CD14-positive monocyte (primary cell): ENCODE data around the gene HOXB3. TPM values are rescaled to one million over a fixed set of nuclear protein-coding genes. Genes with fewer than 3 reads are reported as not detected.
A peak's percentile ranks its signal among the peaks of the same experiment; 100 is the strongest.

Source experiments
- DNase-seq, 3 donors: peaks; one replicate each; pipeline ENCODE4 v3.0.0-alpha.2; 2011 to 2022
- H2AFZ ChIP-seq: 2 replicates; pipeline ENCODE4 v1.6.0; 2012; ENCODE audit warnings: mild to moderate bottlenecking, low read depth, low read length, inconsistent platforms; ENCODE audit not compliant: insufficient read depth, poor library complexity, severe bottlenecking
- H3K27ac ChIP-seq, 2 donors: 1 replicate in 1 of 2; 2 replicates in 1 of 2; pipeline ENCODE4 v1.5.1; 2012 to 2013; ENCODE audit warnings: low read length in 2 of 2, control low read depth in 1 of 2, inconsistent platforms in 1 of 2, low read depth in 1 of 2, mild to moderate bottlenecking in 1 of 2
- H3K27me3 ChIP-seq, 2 donors: one replicate each; pipeline versions ENCODE4 v1.6.0 to v1.6.1; 2011 to 2013; ENCODE audit warnings: low read length in 2 of 2; ENCODE audit not compliant: control insufficient read depth in 2 of 2, insufficient read depth in 2 of 2
- H3K36me3 ChIP-seq, 2 donors: replicated peaks in 1 of 2; 1 replicate in 1 of 2; 2 replicates in 1 of 2; pipeline versions ENCODE4 v1.5.1 to v1.6.1; 2012 to 2013; ENCODE audit warnings: low read length in 2 of 2, control low read depth in 1 of 2, inconsistent platforms in 1 of 2, mild to moderate bottlenecking in 1 of 2; ENCODE audit not compliant: insufficient read depth in 2 of 2, control insufficient read depth in 1 of 2
- H3K4me1 ChIP-seq, 2 donors: 1 replicate in 1 of 2; 2 replicates in 1 of 2; pipeline versions ENCODE4 v1.5.1 to v1.6.1; 2012 to 2013; ENCODE audit warnings: low read length in 2 of 2, control low read depth in 1 of 2, inconsistent platforms in 1 of 2, mild to moderate bottlenecking in 1 of 2, moderate library complexity in 1 of 2; ENCODE audit not compliant: insufficient read depth in 2 of 2, control insufficient read depth in 1 of 2
- H3K4me2 ChIP-seq: replicated peaks from 2 replicates; pipeline ENCODE3; 2012; ENCODE audit warnings: low read length, moderate library complexity, mild to moderate bottlenecking; ENCODE audit not compliant: poor library complexity, severe bottlenecking; ENCODE audit errors: extremely low read depth
- H3K4me3 ChIP-seq, 3 experiments: fragments of 200-600 bp in 1 of 3; sonication (generic) in 1 of 3; replicated peaks in 1 of 3; 1 replicate in 2 of 3; 2 replicates in 1 of 3; pipeline ENCODE4 v1.5.1; 2011 to 2013; ENCODE audit warnings: low read length in 3 of 3, mild to moderate bottlenecking in 3 of 3, control low read depth in 2 of 3, low read depth in 2 of 3, inconsistent platforms in 1 of 3, moderate library complexity in 1 of 3
- H3K79me2 ChIP-seq: 2 replicates; pipeline ENCODE4 v1.6.0; 2012; ENCODE audit warnings: mild to moderate bottlenecking, control low read depth, inconsistent platforms, low read length, moderate library complexity; ENCODE audit not compliant: insufficient read depth
- H3K9ac ChIP-seq: 2 replicates; pipeline ENCODE4 v1.6.0; 2017; ENCODE audit warnings: low read length, mild to moderate bottlenecking; ENCODE audit not compliant: insufficient read depth, poor library complexity, severe bottlenecking
- H3K9me3 ChIP-seq, 2 donors: replicated peaks in 1 of 2; 1 replicate in 1 of 2; 2 replicates in 1 of 2; pipeline versions ENCODE4 v1.5.1 to v1.6.1; 2012 to 2013; ENCODE audit warnings: low read length in 2 of 2, control low read depth in 1 of 2; ENCODE audit not compliant: control insufficient read depth in 1 of 2, insufficient read depth in 1 of 2
- H4K20me1 ChIP-seq: 2 replicates; pipeline ENCODE4 v1.6.0; 2012; ENCODE audit warnings: mild to moderate bottlenecking, low read length, control low read depth, moderate library complexity; ENCODE audit not compliant: insufficient read depth
- H3K27ac Mint-ChIP-seq, 7 donors: one replicate each; pipeline ENCODE4 v1.8.0; 2020; ENCODE audit warnings: mild to moderate bottlenecking in 7 of 7, mixed read lengths in 7 of 7, moderate library complexity in 6 of 7, inconsistent platforms in 2 of 7
- H3K27me3 Mint-ChIP-seq, 3 donors: one replicate each; pipeline ENCODE4 v1.8.0; 2021 to 2022; ENCODE audit warnings: low read depth in 3 of 3, mild to moderate bottlenecking in 3 of 3, mixed read lengths in 3 of 3, moderate library complexity in 3 of 3, inconsistent platforms in 1 of 3
- H3K36me3 Mint-ChIP-seq, 2 donors: one replicate each; pipeline ENCODE4 v1.8.0; 2020; ENCODE audit warnings: mixed read lengths in 2 of 2, inconsistent platforms in 1 of 2, mild to moderate bottlenecking in 1 of 2
- H3K4me1 Mint-ChIP-seq: one replicate; pipeline ENCODE4 v1.8.0; 2020; ENCODE audit warnings: mild to moderate bottlenecking, mixed read lengths
- H3K4me3 Mint-ChIP-seq, 2 donors: one replicate each; pipeline ENCODE4 v1.8.0; 2020; ENCODE audit warnings: mild to moderate bottlenecking in 2 of 2, mixed read lengths in 2 of 2, moderate library complexity in 1 of 2
- H3K9me3 Mint-ChIP-seq, 7 donors: one replicate each; pipeline ENCODE4 v1.8.0; 2020 to 2022; ENCODE audit warnings: mixed read lengths in 7 of 7, mild to moderate bottlenecking in 6 of 7, moderate library complexity in 6 of 7, inconsistent platforms in 2 of 7
- CTCF ChIP-seq: fragments of 200-600 bp; IDR thresholded peaks from one replicate; pipeline ENCODE4 v1.8.0; 2022; ENCODE audit warnings: antibody characterized with exemption, mild to moderate bottlenecking
- WGBS: methylation state at CpG from one replicate; pipeline ENCODE4 v1.1.5; 2013; ENCODE audit warnings: missing lambda C conversion rate; ENCODE audit not compliant: insufficient coverage; 5-methylcytosine and 5-hydroxymethylcytosine counted together
- intact Hi-C, 2 donors: fragments of 100-400 bp; cut with micrococcal nuclease; formaldehyde crosslinking; loops; one replicate each; pipeline versions ENCODE4 v1.15.0 to v1.15.1; 2023
- polyA plus RNA-seq, 3 donors: library from polyadenylated mRNA; depleted of rRNA in 1 of 3; unstranded in 2 of 3; stranded (reverse) in 1 of 3; fragments of 300-500 nt in 2 of 3; fragments of >200 nt in 1 of 3; fragmentation: Illumina TruSeq in 2 of 3; gene quantifications; 1 replicate in 2 of 3; 2 replicates in 1 of 3; pipeline ENCODE4 v1.2.3, GENCODE V29; 2012 to 2021

HOXB3 gene
- polyA plus RNA-seq, 3 donors = 0.56 TPM; not detected in 2

- Histone ChIP-seq H3K36me3 (no peaks in the 10 kb centered on the region), H3K4me2 (peak overlapping the region; percentile 11), H3K27ac (no peak overlapping the region), H3K27me3 (peaks cover 21 to 49% of the 10 kb centered on the region in 2 donors), H3K79me2 (no peaks in the 10 kb centered on the region), H4K20me1 (no peaks in the 10 kb centered on the region), H3K4me1 (peaks cover 3 to 8% of the 10 kb centered on the region in 2 donors), H2AFZ (no peak overlapping the region), H3K9me3 (no peaks in the 10 kb centered on the region), H3K4me3 (no peak overlapping the region), H3K9ac (no peak overlapping the region)
- H3K4me1 Mint-ChIP-seq = peaks cover 12% of the 10 kb centered on the region
- H3K9me3 Mint-ChIP-seq = peaks cover 0 to 11% (median 0%) of the 10 kb centered on the region in 7 donors
- WGBS = 0% methylated on average over 19 of the region's 36 CpGs
- H3K27me3 Mint-ChIP-seq = peaks cover 50 to 60% (median 53%) of the 10 kb centered on the region in 3 donors
- DNase-seq = no peak
- H3K4me3 Mint-ChIP-seq = peak overlapping the region; percentile 52 to 91
- no peak for TF ChIP-seq CTCF
- intact Hi-C loops = no loop called here
- no peak overlapping the region for H3K27ac Mint-ChIP-seq
- H3K36me3 Mint-ChIP-seq = peaks cover 2 to 12% of the 10 kb centered on the region in 2 donors
These were observed 34.5 kb downstream of the HOXB3 start for GRCh38 chr17:48555258-48556228.

GRCh38 chr17:48554412-48555257 lies 35.4 kb downstream of the HOXB3 start:
- no peak overlapping the region for H2AFZ ChIP-seq
- H4K20me1 ChIP-seq = no peaks in the 10 kb centered on the region
- H3K27me3 ChIP-seq = peaks cover 21 to 49% of the 10 kb centered on the region in 2 donors
- H3K9me3 ChIP-seq = no peaks in the 10 kb centered on the region
- Mint-ChIP-seq H3K27ac (no peak overlapping the region), H3K9me3 (peaks cover 0 to 11% (median 0%) of the 10 kb centered on the region in 7 donors), H3K4me1 (peaks cover 12% of the 10 kb centered on the region), H3K36me3 (peaks cover 2 to 12% of the 10 kb centered on the region in 2 donors), H3K4me3 (peak overlapping the region in 1 of 2 donors; percentile 91), H3K27me3 (peaks cover 50 to 61% (median 52%) of the 10 kb centered on the region in 3 donors)
- H3K9ac ChIP-seq = no peak overlapping the region
- WGBS = 83% methylated on average over 27 of the region's 44 CpGs
- DNase-seq = no peak
- TF ChIP-seq CTCF = no peak
- no peak overlapping the region for H3K4me2 ChIP-seq
- no peaks in the 10 kb centered on the region for H3K36me3 ChIP-seq
- H3K4me3 ChIP-seq = no peak overlapping the region
- intact Hi-C loops = no loop called here
- peaks cover 3 to 8% of the 10 kb centered on the region in 2 donors for H3K4me1 ChIP-seq
- H3K79me2 ChIP-seq = no peaks in the 10 kb centered on the region
- no peak overlapping the region for H3K27ac ChIP-seq
